Neuron (in vitro differentiated cells): ENCODE measurements around the gene MPV17L2.
"Not testable (repeated sequence)": the region's sequence is repeated elsewhere in the genome, so short reads cannot be mapped to it uniquely, and the experiment has no call there.

ENCODE experiments used
- H2AFZ ChIP-seq: one replicate; pipeline ENCODE4 v1.6.1; 2013; ENCODE audit warnings: low read depth, mild to moderate bottlenecking, inconsistent platforms, low read length, moderate library complexity
- H3K27me3 ChIP-seq: one replicate; pipeline ENCODE4 v1.6.1; 2013; ENCODE audit warnings: low read length; ENCODE audit not compliant: insufficient read depth
- H3K36me3 ChIP-seq: one replicate; pipeline ENCODE4 v1.6.1; 2013; ENCODE audit warnings: low read length; ENCODE audit not compliant: insufficient read depth
- H3K4me1 ChIP-seq: one replicate; pipeline ENCODE4 v1.6.1; 2013; ENCODE audit warnings: low read length; ENCODE audit not compliant: insufficient read depth
- H3K4me3 ChIP-seq: 2 replicates; pipeline ENCODE4 v1.5.1; 2013; ENCODE audit warnings: mild to moderate bottlenecking, low read length, moderate library complexity
- H3K9me3 ChIP-seq: one replicate; pipeline ENCODE4 v1.6.1; 2013; ENCODE audit warnings: low read length

The MPV17L2 gene

DNA sequence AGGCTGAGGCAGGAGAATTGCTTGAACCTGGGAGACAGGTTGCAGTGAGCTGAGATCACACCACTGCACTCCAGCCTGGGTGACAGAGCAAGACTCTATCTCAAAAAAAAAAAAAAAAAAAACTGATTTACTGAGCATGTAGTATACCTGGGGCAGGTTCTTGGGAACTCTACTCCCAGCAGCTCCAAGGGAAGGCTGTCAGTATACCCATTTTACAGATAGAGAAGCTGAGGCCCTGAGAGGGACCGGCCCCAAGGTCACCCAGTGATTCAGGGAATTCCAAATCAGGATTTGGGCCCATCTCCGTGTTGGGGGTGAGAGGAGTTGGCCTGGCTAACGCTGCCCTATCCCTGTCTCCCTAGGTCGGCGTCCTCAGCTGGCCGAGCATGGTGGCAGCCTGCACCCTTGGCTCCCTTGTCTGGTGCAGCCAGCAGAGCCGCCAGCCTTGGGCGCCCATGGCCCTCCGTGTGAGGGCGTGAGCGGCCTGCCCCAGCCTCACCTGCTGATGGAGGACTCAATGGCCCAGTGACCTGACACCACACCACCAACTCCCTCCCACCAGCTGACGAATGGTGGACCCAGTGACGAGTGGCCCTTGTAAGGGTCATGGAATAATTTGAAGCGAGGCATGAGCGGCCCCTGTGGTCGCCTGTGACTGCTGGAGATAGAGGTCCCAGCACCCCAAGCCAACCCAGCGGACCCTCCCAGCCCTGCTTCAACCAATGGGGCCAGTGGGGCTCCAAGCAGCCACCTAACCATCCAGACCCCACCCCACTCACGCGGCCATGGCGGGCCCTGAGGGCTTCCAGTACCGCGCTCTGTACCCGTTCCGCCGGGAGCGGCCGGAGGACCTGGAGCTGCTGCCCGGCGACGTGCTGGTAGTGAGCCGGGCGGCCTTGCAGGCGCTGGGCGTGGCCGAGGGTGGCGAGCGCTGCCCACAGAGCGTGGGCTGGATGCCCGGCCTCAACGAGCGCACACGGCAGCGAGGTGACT, 37.6 kb upstream of the MPV17L2 start:
- H3K9me3 ChIP-seq, result no peaks in the 10 kb centered on the region
- no peaks in the 10 kb centered on the region for H3K27me3 ChIP-seq

GRCh38 chr19:18156268-18156667, 36.8 kb upstream of the MPV17L2 start:
- H2AFZ ChIP-seq, result no peak overlapping the region
- peaks cover 27% of the 10 kb centered on the region for H3K4me1 ChIP-seq
- peaks cover 11% of the 10 kb centered on the region for H3K36me3 ChIP-seq
- H3K9me3 ChIP-seq, result no peaks in the 10 kb centered on the region
- H3K4me3 ChIP-seq, result no peak overlapping the region
- no peaks in the 10 kb centered on the region for H3K27me3 ChIP-seq

More for the DNA sequence above, 37.6 kb upstream of the MPV17L2 start:
- Histone ChIP-seq H3K36me3 (peaks cover 5% of the 10 kb centered on the region), H3K4me1 (peaks cover 24% of the 10 kb centered on the region), H2AFZ (no peak overlapping the region), H3K4me3 (no peak overlapping the region)

GRCh38 chr19:18156841-18157464, 36.1 kb upstream of the MPV17L2 start:
- Histone ChIP-seq H3K27me3 (no peaks in the 10 kb centered on the region), H3K4me3 (no peak overlapping the region), H2AFZ (no peak overlapping the region), H3K4me1 (peaks cover 32% of the 10 kb centered on the region), H3K36me3 (peaks cover 13% of the 10 kb centered on the region), H3K9me3 (no peaks in the 10 kb centered on the region)

DNA sequence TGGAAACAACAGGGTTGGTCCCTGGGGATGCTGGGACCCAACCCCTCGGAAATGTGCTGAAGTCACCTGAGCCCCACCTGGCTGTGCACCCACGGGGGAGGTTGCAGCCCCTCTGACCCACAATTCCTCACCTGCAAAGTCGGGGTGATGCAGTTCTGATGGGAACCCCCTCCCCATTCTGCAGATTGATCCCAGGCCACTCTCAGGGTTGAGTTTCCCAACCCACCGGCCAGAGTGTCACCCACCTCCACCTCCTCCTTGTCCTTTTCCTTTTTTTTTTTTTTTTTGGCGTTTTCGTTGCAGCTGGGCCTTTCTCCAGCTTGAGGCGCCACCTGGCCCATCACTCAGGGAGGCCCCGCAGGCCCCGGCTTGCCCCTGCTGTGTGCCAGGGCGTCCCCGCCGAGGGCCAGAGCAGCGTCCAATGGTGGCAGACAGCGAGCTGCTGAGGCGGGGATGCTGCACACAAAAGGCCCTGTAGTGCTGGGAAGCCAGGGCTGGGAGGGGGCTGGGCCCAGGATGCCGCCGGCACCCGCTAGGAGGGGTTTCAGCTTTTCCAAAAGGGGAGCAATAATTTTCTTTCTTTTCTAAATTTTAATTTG, 35.5 kb upstream of the MPV17L2 start:
- H3K9me3 ChIP-seq, result no peaks in the 10 kb centered on the region
- no peaks in the 10 kb centered on the region for H3K27me3 ChIP-seq
- peaks cover 32% of the 10 kb centered on the region for H3K4me1 ChIP-seq
- no peak overlapping the region for H3K4me3 ChIP-seq
- H2AFZ ChIP-seq, result no peak overlapping the region
- peaks cover 13% of the 10 kb centered on the region for H3K36me3 ChIP-seq

DNA sequence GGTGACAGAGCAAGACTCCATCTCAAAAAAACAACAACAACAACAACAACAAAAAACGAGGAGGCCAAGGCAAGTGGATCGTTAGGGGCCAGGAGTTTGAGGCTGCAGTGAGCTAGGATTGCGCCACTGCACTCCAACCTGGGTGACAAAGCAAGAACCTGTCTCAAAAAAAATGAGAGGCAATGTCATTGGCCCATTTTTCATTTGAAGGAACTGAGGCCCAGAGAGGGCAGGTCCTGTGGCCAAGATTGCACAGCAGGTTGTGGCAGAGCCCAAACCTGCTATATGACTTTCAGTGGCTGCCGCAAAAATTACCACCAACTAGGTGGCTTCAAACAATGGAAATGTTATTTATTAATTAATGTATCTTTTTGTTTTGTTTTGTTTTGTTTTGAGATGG, 34.6 kb upstream of the MPV17L2 start:
- peaks cover 32% of the 10 kb centered on the region for H3K4me1 ChIP-seq
- no peaks in the 10 kb centered on the region for H3K27me3 ChIP-seq
- H3K36me3 ChIP-seq, result peaks cover 21% of the 10 kb centered on the region
- H2AFZ ChIP-seq, result no peak overlapping the region
- no peak overlapping the region for H3K4me3 ChIP-seq
- H3K9me3 ChIP-seq, result no peaks in the 10 kb centered on the region

GRCh38 chr19:18159059-18159616, 33.9 kb upstream of the MPV17L2 start:
- peaks cover 24% of the 10 kb centered on the region for H3K36me3 ChIP-seq
- peaks cover 27% of the 10 kb centered on the region for H3K4me1 ChIP-seq
- not testable (repeated sequence) for H3K9me3 ChIP-seq, H3K4me3 ChIP-seq, H3K27me3 ChIP-seq, H2AFZ ChIP-seq

- Histone ChIP-seq H3K27me3 (no peaks in the 10 kb centered on the region), H3K36me3 (peaks cover 25% of the 10 kb centered on the region), H3K4me3 (no peak overlapping the region), H3K9me3 (no peaks in the 10 kb centered on the region), H2AFZ (no peak overlapping the region), H3K4me1 (peaks cover 23% of the 10 kb centered on the region)
These were observed 33.2 kb upstream of the MPV17L2 start for GRCh38 chr19:18159810-18160209.

GRCh38 chr19:18160493-18160970, 32.5 kb upstream of the MPV17L2 start:
- no peaks in the 10 kb centered on the region for H3K27me3 ChIP-seq
- H3K36me3 ChIP-seq, result peaks cover 26% of the 10 kb centered on the region
- no peak overlapping the region for H3K4me3 ChIP-seq
- H3K9me3 ChIP-seq, result no peaks in the 10 kb centered on the region
- no peak overlapping the region for H2AFZ ChIP-seq
- H3K4me1 ChIP-seq, result peaks cover 23% of the 10 kb centered on the region

- Histone ChIP-seq H3K36me3 (peaks cover 29% of the 10 kb centered on the region), H2AFZ (no peak overlapping the region), H3K4me1 (peaks cover 23% of the 10 kb centered on the region), H3K9me3 (no peaks in the 10 kb centered on the region), H3K27me3 (no peaks in the 10 kb centered on the region), H3K4me3 (no peak overlapping the region)
These were observed 31.9 kb upstream of the MPV17L2 start for GRCh38 chr19:18160971-18161635.

DNA sequence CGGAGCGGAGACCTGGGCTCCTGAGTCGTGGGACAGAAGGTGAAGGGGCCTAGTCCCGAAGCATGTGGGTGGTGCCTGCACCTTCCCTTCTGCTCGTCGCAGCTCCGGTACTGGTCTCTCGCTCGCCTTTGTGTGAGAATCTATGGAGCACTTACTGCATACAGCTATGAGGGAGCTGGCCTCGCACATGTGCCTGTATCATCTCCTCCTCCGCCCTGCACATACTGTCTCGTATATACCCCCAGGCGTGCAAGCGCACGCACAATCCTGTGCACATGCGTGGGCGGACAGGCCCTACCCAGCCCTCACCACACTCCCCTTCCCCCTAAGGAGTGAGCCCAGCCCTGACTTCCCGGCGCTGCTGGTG, 31.4 kb upstream of the MPV17L2 start:
- H3K9me3 ChIP-seq, result no peaks in the 10 kb centered on the region
- H3K4me1 ChIP-seq, result peaks cover 23% of the 10 kb centered on the region
- H3K4me3 ChIP-seq, result no peak overlapping the region
- H3K36me3 ChIP-seq, result peaks cover 31% of the 10 kb centered on the region
- H2AFZ ChIP-seq, result no peak overlapping the region
- no peaks in the 10 kb centered on the region for H3K27me3 ChIP-seq

GRCh38 chr19:18164072-18164471, 28.9 kb upstream of the MPV17L2 start:
- Histone ChIP-seq H3K9me3 (no peaks in the 10 kb centered on the region), H3K27me3 (no peaks in the 10 kb centered on the region), H3K4me1 (peaks cover 8% of the 10 kb centered on the region), H3K36me3 (peaks cover 52% of the 10 kb centered on the region), H3K4me3 (no peak overlapping the region), H2AFZ (no peak overlapping the region)

- H3K36me3 ChIP-seq, result peaks cover 56% of the 10 kb centered on the region
- no peak overlapping the region for H2AFZ ChIP-seq
- H3K4me1 ChIP-seq, result peaks cover 5% of the 10 kb centered on the region
- H3K27me3 ChIP-seq, result no peaks in the 10 kb centered on the region
- no peaks in the 10 kb centered on the region for H3K9me3 ChIP-seq
- H3K4me3 ChIP-seq, result no peak overlapping the region
These were observed 27.0 kb upstream of the MPV17L2 start for GRCh38 chr19:18165794-18166544.
